NCI-H1092 treated with DMSO at 0.1 percent for 48 hours (cell line): Measurements from ENCODE around the gene OASL.
"Not testable (repeated sequence)": the region's sequence is repeated elsewhere in the genome, so short reads cannot be mapped to it uniquely, and the experiment has no call there.

Experiments
- DNase-seq: peaks from one replicate; lab custom pipeline; 2025; lab: John Stamatoyannopoulos, UW

OASL gene

DNA sequence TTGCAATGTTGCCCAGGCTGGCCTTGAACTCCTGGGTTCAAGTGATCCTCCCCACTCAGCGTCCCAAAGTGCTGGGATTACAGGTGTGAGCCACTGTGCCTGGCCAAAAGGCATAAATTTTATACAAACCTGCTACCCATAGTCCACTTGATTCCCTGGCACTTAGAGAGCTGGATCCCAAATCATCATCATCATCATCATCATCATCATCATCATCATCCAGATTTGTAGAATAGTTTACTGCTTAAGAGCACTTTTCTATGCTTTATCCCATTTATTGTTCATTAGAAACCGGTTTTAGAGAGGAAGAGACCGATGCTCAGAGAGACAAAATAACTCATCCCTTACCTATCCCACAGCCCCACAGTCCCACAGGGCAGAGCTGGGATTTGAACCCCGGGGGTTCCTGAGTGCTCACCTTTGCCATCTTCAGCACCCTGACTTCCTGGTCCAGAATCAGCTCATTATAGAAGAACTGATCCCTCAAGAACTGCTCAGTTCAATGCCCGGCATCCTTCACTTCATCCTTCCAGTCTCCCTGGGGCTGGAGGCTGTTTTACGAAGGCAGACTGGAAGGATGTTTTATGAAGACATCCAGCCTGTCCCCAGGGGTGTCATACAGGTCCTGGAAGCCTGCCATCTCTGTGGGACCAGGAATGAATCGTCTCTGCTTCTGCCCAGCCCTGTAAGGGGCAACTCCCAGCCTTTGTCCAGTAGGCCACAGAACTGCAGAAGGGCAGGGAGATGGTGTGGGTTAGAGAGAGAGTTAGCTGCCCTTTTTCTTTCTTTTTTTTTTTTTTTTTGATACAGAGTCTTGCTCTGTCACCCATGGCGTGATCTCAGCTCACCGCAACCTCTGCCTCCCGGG lies 20.2 kb upstream of the OASL start:
- no peak for DNase-seq

DNA sequence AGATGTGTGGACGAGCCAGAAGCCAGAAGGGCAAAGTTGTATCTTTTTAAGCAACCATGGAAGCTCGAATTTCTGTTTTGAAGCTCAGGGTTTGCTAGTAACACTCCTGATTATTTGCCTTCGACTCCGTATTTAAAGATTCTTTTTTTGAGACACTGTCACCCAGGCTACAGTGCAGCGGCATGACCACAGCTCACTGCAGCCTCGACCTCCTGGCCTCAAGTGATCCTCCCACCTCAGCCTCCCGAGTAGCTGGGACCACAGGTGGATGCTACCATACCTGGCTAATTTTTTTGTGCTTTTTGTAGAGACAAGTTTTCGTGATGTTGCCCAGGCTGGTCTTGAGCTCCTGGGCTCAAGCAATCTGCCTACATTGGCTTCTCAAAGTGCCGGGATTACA lies 18.7 kb upstream of the OASL start:
- no peak for DNase-seq

DNA sequence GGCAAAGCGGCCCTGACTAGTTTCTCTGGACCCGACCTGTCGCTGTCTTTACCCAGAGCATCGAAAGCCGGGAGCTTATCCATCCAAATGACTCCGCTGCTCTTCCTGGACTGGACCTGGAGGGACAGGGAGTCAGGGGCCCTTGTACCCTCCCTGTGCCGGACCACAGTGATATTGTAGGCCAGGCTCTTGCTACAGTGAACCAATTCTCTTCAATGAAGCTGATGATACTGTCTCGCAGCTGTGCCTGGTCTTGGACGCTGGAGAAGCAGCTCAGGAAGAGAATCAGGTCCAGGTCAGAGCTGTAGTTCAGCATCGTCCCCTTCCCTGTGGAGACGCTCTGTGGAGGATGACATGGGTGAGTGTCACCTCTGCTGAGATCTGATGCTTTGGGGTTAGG lies 14.7 kb upstream of the OASL start:
- no peak for DNase-seq

DNA sequence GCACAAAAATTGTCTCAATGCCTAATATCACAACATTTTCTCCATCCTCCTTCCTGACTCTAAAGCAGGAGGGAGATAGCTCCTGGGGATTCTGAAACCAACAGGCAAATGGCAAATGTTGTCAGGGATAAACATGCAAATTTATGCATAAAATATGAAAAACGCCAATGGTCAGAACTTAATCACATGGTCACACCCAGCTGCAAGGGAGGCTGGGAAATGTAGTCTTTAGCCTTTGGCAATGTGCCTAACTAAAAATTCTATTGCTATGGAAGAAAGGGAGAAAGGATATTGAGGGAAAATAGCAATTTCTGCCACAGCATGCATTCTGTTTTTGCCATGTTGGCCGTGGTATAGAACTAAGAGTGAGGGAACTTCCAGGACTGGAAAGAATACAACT lies 11.7 kb upstream of the OASL start:
- DNase-seq, result no peak

DNA sequence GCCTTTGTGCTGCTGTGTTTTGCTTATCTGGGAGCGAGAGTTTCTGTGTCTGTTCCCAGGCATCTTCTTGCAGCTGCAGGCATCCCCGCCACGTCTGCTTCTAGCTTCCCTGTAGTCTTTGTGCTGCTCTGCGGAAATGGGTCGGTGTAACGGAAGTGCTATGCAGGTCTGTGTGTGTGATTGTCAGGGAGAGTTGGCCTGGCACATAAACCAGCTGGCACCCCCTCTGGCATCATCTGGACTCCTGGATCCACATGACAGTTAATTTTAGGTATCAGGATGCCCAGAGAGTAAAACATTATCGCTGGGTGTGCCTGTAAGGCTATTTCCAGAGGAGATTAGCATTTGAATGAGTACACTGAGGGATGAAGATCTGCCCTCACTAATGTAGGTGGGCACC lies 9.4 kb upstream of the OASL start:
- DNase-seq, result no peak

DNA sequence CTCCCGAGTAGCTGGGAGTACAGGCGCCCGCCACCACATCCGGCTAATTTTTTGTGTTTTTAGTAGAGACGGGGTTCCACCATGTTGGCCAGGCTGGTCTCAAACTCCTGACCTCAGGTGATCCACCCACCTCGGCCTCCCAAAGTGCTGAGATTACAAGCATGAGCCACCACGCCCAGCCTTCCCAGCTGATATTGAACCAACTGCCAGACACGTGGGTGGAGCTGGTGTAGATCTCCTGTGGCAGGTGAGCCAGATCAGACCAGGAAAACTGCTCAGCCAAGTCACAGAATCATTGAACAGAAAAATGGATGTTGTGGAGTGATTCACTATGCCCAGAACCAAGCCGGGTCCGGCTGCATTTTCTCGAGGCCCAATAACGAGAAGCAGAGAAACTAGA lies 8.4 kb upstream of the OASL start:
- not testable (repeated sequence) for DNase-seq

DNA sequence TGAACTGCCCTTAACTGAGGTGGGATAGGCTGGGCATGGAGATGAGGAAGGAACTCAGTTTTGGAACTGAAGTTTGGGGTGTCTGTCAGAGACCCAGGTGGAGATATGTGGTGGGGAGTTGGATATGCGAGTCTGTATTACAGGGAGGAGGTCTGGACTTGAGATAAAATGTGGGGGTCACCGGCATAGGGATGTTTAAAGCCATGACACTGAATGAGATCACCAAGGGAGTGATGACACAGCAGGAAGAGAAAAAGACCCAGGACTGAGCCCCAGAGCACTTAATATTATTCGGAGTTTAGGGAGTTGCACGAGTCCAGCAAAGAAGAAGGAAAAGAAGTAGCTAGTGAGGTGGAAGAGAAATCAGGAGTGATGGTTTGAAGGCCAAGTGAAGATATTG lies 4.0 kb upstream of the OASL start:
- DNase-seq, result no peak

DNA sequence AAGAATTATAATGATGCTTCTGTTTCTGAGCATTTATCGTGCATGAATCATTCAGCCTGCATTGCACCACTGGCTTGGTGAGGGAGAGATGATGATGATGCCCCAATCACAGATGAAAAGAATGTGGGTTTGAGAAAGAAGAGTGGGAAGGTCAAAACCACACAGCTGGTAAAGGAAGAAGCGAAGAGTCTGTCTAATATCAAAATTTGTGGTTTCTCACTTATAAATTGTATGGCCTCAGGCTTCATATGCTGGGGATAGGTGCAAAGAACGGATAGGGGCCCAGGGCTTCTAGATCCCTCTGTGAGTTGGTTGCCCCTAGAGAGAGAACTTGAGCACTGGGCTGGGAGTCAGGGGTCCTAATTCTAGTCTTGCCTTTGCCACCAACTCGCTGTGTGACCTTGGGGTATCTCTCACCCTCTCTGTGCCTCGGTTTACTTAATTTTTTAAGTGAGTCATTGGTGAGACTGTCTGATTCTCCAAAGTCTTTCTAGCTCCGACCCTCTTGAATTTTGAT lies 2.2 kb downstream of the OASL start:
- DNase-seq, result no peak

DNA sequence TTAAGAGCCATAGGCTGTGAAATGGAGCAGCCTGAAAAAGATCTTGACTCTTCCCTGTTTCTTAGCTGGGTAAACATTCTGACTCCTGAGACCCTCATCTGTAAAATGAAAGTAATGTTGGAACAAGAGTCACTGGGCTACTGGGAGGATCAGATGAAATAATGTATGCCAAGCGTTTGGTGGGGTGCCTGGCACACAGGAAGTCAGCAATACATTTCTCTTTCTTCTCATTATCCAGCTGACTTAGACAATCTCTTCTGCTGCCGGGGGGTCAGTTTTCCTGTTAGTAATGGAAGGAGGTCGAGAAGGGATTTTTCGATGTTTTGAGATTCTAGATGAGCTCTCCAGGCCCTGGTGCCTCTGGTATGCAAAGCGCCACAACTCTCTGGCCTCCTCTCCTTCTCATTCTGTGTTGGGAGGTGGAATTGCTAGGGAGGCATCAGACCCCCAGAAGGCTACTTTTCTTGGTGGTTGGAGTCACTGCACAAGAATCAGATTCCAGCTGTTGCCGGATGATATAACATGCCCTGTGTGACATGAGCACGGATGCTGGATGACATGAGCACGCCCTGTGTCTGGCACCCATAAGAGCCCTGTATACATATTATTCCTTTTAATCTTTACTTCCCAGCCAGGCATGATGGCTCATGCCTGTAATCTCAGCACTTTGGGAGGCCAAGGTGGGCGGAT lies 4.3 kb downstream of the OASL start:
- DNase-seq, result no peak

DNA sequence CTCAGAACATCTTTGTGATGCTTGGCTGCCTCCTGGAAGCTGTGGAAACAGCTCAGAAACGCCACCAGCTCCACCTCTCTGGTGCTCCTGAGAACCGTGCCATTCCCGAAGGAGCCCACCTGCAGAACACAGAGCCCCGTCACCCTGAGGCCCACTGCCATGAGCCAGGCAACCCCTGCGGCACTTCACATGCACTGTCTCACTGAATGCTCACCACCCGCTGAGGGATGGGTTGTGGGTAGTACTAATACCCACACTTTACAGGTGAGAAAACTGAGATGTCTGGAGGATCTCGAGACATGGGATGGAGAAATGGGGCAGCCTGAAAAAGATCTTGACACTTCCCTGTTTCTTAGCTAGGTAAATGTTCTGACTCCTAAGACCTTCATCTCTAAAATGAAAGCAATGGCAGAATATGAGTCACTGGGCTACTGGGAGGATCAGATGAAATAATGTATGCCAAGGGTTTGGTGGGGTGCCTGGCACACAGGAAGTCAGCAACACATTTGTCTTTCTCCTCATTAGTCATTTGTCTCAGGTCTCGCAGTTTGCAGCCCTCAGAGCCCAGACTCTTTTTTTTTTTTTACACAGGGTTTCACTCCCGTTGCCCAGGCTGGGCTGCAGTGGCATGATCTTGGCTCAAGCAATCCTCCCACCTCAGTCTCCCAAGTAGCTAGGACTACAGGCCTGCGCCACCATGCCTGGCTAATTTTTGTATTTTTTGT lies 5.3 kb downstream of the OASL start:
- DNase-seq, result no peak

DNA sequence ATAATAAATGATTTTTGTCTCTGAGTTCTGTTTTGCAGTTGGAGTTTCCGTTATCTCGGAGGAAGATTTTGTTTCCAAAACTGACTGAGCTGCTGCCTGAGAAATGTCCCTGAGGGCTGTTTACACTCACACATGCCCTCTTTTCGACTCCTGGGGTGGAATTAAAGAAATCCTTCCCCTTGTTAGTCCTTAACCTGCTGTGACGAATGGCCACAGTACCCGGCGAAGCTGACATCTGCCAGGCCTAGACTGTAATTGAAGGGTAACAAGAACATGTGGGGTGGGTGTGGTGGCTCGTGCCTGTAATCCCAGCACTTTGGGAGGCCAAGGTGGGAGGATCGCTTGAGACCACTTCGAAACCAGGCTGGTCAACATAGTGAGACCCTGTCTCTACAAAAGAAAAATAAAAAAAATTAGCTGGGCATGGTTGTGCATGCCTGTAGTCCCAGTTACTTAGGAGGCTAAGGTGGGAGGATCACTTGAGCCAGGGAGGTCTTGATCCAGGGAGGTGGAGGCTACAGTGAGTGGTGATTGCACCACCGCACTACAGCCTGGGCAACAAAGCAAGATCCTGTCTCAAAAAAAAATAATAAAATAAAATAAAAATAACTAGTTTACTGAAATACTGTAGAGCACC lies 8.4 kb downstream of the OASL start:
- no peak for DNase-seq

DNA sequence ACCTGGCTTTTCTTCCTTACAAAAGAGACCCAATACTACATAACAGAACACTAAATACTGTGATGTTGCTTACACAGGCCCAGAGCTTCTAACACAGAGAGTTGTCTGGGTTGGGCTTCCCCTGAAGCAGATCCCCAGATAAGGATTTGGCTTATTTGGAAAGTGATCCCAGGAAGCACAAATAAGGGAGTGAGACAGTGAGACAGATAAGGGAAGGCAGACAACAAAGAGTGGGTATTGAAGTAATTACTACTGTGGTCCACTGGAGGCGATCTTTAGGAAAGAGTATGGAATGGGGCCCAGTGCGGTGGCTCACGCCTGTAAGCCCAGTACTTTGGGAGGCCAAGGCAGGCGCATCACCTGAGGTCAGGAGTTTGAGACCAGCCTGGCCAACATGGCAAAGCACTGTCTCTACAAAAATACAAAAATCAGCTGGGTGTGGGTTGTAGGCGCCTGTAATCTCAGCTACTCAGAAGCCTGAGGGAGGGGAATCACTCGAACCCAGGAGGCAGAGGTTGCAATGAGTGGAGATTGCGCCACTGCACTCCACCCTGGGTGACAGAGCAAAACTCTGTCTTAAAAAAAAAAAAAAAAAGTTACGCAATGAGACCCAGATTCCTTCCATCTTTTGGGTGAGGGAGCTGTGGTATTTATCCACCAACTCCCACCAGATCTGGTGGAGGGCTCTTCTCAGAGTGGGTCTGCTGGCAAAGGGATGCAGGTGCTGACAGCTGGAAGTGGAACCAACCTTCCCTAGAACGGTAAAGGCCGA lies 12.6 kb downstream of the OASL start:
- DNase-seq, result no peak

DNA sequence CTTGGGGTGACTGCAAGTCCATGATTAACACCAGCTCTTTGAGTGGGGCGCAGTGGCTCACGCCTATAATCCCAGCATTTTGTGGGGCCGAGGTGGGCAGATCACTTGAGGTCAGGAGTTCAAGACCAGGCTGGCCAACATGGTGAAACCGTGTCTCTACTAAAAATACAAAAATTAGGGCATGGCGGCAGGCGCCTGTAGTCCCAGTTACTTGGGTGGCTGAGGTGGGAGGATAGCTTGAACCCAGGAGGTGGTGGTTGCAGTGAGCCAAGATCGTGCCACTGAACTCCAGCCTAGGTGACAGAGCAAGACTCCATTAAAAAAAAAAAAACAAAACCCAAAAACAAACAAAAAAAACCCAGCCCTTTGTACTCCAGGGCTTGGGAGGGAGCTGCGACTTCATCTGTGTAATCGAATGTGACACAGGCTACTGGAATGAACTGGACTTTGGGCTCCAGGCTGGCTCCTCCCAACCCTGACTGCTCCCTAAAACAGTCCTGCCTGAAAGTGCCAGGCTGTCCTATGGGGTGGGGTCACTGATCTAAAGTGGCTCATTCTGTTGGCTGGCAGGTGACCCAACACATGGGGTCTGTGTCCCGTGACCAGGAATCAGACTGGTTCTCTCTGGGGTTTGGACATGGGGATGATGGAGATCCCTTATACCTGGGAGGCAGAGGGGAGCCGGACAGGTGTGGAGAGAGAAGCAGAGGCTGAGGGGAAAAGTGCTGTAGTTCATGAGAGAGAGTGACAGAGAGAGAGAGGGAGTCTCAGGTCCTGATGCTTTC lies 13.4 kb downstream of the OASL start:
- no peak for DNase-seq

DNA sequence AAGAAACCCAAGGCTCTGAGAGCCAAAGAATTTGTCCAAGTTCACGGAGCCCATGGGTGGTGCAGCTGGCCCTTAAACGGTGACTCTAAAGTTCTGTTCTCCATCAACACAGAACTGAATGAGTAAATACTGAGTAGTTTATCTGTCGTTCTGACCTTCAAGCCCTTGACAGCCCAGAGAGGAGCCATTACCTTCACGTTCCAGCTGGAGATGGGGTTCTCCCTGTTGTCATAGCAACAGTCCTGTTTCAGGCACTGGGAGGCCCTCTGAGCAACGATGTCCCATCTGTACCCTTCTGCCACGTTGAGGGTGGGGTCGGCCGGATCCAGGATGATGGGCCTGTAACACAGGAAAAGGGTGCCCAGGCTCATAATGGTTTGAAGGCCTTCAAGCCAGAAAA lies 15.2 kb downstream of the OASL start:
- no peak for DNase-seq

DNA sequence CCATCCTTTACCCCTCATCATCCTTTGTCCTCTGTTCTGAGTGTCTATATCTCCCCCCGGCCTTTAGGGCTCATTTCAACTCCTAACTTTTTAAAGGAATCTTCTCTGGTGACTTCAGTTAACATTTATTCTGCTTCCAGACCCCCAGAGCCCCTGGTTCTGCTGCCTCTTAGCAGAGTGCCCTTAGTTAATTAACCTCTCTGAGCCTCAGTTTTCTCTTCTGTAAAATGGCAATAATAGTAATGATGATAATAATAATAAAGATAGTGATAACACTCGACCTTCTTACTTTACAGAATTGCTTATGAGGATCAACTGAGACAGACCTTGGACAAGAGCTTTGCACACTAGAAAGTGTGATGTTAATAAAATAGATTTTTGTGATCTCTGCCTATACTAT lies 16.3 kb downstream of the OASL start:
- no peak for DNase-seq

DNA sequence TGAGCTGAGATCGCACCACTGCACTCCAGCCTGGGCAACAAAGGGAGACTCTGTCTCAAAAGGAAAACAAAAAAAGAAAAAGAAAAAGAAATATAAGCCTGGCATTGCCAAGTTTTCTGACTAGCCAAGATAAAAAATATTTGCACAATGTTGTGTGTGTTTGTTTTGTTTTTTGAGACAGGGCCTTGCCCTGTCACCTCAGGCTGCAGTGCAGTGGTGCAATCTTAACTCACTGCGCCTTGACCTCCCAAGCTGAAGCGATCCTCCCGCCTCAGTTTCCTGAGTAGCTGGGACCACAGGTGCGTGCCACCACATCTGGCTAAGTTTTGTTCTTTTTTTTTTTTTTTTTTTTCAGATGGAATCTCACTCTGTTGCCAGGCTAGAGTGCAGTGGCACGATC lies 17.3 kb downstream of the OASL start:
- DNase-seq, result no peak

DNA sequence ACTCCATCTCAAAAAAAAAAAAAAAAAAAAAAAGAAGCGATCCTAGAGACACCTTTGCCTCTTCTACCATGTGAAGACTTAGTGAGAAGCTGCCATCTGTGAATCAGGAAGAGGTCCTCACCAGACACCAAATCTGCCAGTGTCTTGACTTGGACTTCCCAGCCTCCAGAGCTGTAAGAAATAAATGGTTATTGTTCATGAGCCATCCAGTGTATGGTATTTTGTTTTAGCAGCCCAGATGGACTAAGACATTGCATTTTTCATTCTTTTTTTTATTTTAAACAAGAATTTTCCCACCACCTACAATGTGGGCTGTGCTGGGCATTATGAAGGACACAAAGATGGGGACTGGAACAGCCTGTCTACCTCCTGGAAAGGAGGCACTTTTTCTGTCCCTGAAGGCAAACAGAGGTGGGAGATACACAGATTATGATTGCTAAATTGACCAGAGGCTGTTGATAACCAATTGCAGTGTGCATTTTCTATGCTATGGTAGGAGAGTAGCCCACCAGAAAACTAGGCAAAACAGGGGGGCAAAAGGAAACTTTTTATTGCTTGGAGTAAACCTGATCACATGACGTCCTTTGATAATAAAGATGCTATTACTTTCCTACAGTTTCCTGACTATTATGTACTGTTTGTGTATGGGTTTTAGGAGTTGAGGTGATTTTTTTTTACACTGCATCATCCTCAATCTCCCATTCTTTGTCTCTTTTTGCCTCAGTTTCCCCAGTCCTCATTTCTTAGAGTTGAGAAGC lies 20.0 kb downstream of the OASL start:
- DNase-seq, result no peak

DNA sequence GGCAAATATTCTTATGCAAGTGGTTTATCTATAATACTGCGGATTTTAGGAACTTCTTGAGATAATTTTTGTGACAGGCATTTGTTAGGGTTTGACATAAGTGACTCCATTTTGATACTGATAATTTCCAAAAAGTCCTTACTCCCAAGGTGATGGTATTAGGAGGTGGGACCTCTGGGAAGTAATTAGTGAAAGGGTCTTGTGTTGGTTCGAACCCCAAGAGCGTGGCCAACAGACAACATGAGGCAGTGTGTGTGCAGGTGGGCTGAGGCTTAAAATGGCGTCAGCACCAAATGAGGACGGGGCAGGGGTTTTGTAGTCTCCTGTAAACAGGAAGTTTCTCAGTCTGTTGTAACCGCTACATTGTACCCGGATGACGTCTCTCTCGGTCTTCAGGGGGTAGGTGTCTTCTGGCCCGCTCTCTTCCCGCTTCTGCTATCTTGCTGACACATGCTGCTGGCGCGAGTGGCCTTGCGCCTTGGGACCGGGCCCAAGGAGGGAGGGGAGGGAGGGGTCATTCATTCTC lies 21.0 kb downstream of the OASL start:
- no peak for DNase-seq
